Rectal smooth muscle tissue (tissue), 1 donor: Measurements from ENCODE around the gene BTBD19.
"Not testable (repeated sequence)": the region's sequence is repeated elsewhere in the genome, so short reads cannot be mapped to it uniquely, and the experiment has no call there.

Source experiments
- H3K27ac ChIP-seq: one replicate; pipeline ENCODE4 v1.7.0; 2013; ENCODE audit warnings: low read depth, low read length, inconsistent platforms
- H3K27me3 ChIP-seq: one replicate; pipeline ENCODE4 v1.7.0; 2013; ENCODE audit warnings: low read length; ENCODE audit not compliant: control insufficient read depth, insufficient read depth
- H3K36me3 ChIP-seq: one replicate; pipeline ENCODE4 v1.7.0; 2013; ENCODE audit warnings: low read length; ENCODE audit not compliant: control insufficient read depth, insufficient read depth
- H3K4me1 ChIP-seq: one replicate; pipeline ENCODE4 v1.7.0; 2013; ENCODE audit warnings: low read length; ENCODE audit not compliant: control insufficient read depth, insufficient read depth
- H3K4me3 ChIP-seq: one replicate; pipeline ENCODE4 v1.7.0; 2013; ENCODE audit warnings: low read length
- H3K9ac ChIP-seq: one replicate; pipeline ENCODE4 v1.7.0; 2013; ENCODE audit warnings: low read length

The BTBD19 gene

GRCh38 chr1:44792736-44793502 is 15.4 kb upstream of the BTBD19 start:
- Histone ChIP-seq H3K27me3 (no peaks in the 10 kb centered on the region), H3K4me1 (no peaks in the 10 kb centered on the region), H3K4me3 (no peak overlapping the region), H3K36me3 (no peaks in the 10 kb centered on the region), H3K27ac (no peak overlapping the region), H3K9ac (no peak overlapping the region)

GRCh38 chr1:44797886-44798285 is 10.4 kb upstream of the BTBD19 start:
- H3K4me3 ChIP-seq, H3K27ac ChIP-seq, H3K4me1 ChIP-seq, H3K36me3 ChIP-seq, H3K9ac ChIP-seq, H3K27me3 ChIP-seq: not testable (repeated sequence)

GRCh38 chr1:44798481-44799365 is 9.6 kb upstream of the BTBD19 start:
- peaks cover 6% of the 10 kb centered on the region for H3K4me1 ChIP-seq
- H3K27ac ChIP-seq, result no peak overlapping the region
- H3K9ac ChIP-seq, result no peak overlapping the region
- peaks cover 13% of the 10 kb centered on the region for H3K36me3 ChIP-seq
- no peaks in the 10 kb centered on the region for H3K27me3 ChIP-seq
- no peak overlapping the region for H3K4me3 ChIP-seq

- H3K27ac ChIP-seq, result peak within 1 kb of the TSS; percentile 86
- H3K9ac ChIP-seq, result peak within 1 kb of the TSS; percentile 11
- H3K4me3 ChIP-seq, result peak within 1 kb of the TSS; percentile 80
- no peaks in the 10 kb centered on the region for H3K27me3 ChIP-seq
- peaks cover 16% of the 10 kb centered on the region for H3K36me3 ChIP-seq
- H3K4me1 ChIP-seq, result peaks cover 6% of the 10 kb centered on the region
These were observed 8.3 kb upstream of the BTBD19 start, which contains the start of gene PLK3 for GRCh38 chr1:44799770-44800584. PLK3 (plus strand) TSS chr1:44800377; CDS start chr1:44800464, 87 bp downstream.

GRCh38 chr1:44801491-44802305 is 6.6 kb upstream of the BTBD19 start:
- peak overlapping the region; percentile 55 for H3K4me3 ChIP-seq
- peaks cover 8% of the 10 kb centered on the region for H3K4me1 ChIP-seq
- no peak overlapping the region for H3K27ac ChIP-seq
- H3K27me3 ChIP-seq, result no peaks in the 10 kb centered on the region
- H3K36me3 ChIP-seq, result peaks cover 16% of the 10 kb centered on the region
- no peak overlapping the region for H3K9ac ChIP-seq

- H3K4me3 ChIP-seq, result peak overlapping the region; percentile 55
- H3K27ac ChIP-seq, result no peak overlapping the region
- H3K27me3 ChIP-seq, result no peaks in the 10 kb centered on the region
- H3K36me3 ChIP-seq, result peaks cover 16% of the 10 kb centered on the region
- peaks cover 16% of the 10 kb centered on the region for H3K4me1 ChIP-seq
- H3K9ac ChIP-seq, result peak overlapping the region; percentile 47
These were observed 5.8 kb upstream of the BTBD19 start for GRCh38 chr1:44802306-44803061.

- Histone ChIP-seq H3K27ac (no peak overlapping the region), H3K36me3 (peaks cover 16% of the 10 kb centered on the region), H3K4me3 (no peak overlapping the region), H3K27me3 (no peaks in the 10 kb centered on the region), H3K9ac (no peak overlapping the region), H3K4me1 (peaks cover 20% of the 10 kb centered on the region)
These were observed 5.3 kb upstream of the BTBD19 start for GRCh38 chr1:44803062-44803311.

GRCh38 chr1:44803312-44804095 is 4.8 kb upstream of the BTBD19 start:
- H3K9ac ChIP-seq, result no peak overlapping the region
- H3K4me3 ChIP-seq, result no peak overlapping the region
- H3K4me1 ChIP-seq, result peaks cover 24% of the 10 kb centered on the region
- no peak overlapping the region for H3K27ac ChIP-seq
- H3K27me3 ChIP-seq, result no peaks in the 10 kb centered on the region
- H3K36me3 ChIP-seq, result peaks cover 16% of the 10 kb centered on the region

- Histone ChIP-seq H3K27me3 (no peaks in the 10 kb centered on the region), H3K9ac (no peak overlapping the region), H3K4me3 (no peak overlapping the region), H3K36me3 (peaks cover 16% of the 10 kb centered on the region), H3K4me1 (peaks cover 42% of the 10 kb centered on the region), H3K27ac (no peak overlapping the region)
These were observed 2.9 kb upstream of the BTBD19 start for GRCh38 chr1:44805311-44806024.

- Histone ChIP-seq H3K4me3 (no peak overlapping the region), H3K36me3 (peaks cover 16% of the 10 kb centered on the region), H3K27me3 (no peaks in the 10 kb centered on the region), H3K4me1 (peaks cover 39% of the 10 kb centered on the region), H3K27ac (peak overlapping the region; percentile 99), H3K9ac (no peak overlapping the region)
These were observed 2.2 kb upstream of the BTBD19 start for GRCh38 chr1:44806025-44806703.
